Suppressor macrophage (primary cell): ENCODE results near the gene ARRDC1.
A peak's percentile ranks its signal among the peaks of the same experiment; 100 is the strongest.

ENCODE experiments used
- DNase-seq, 4 experiments: peaks; one replicate each; pipeline ENCODE4 v3.0.0-alpha.2; 2020 to 2022

The ARRDC1 gene

GRCh38 chr9:137640862-137641261 lies 35.4 kb downstream of the ARRDC1 start:
- no peak for DNase-seq

GRCh38 chr9:137642118-137642601 lies 36.7 kb downstream of the ARRDC1 start:
- no peak for DNase-seq

- no peak for DNase-seq
Observed at GRCh38 chr9:137642892-137643291, 37.4 kb downstream of the ARRDC1 start.

GRCh38 chr9:137643921-137644320 lies 38.4 kb downstream of the ARRDC1 start:
- DNase-seq: no peak

- no peak for DNase-seq
Observed at GRCh38 chr9:137645211-137645610, 39.7 kb downstream of the ARRDC1 start.

- no peak for DNase-seq
Observed at GRCh38 chr9:137646341-137646740, 40.9 kb downstream of the ARRDC1 start.

GRCh38 chr9:137647096-137647714 lies 41.7 kb downstream of the ARRDC1 start:
- DNase-seq: peak; percentile 17 to 55 (median 41)

- no peak for DNase-seq
Observed at GRCh38 chr9:137648396-137648795, 42.9 kb downstream of the ARRDC1 start.

GRCh38 chr9:137649553-137649952 lies 44.1 kb downstream of the ARRDC1 start:
- no peak for DNase-seq

GRCh38 chr9:137650259-137650658 lies 44.8 kb downstream of the ARRDC1 start:
- DNase-seq: no peak

- DNase-seq: no peak
Observed at GRCh38 chr9:137650779-137651178, 45.3 kb downstream of the ARRDC1 start.

- DNase-seq: no peak
Observed at GRCh38 chr9:137656416-137656815, 50.9 kb downstream of the ARRDC1 start.

GRCh38 chr9:137657606-137658005 lies 52.1 kb downstream of the ARRDC1 start:
- no peak for DNase-seq

- peak in 1 of 4 experiments; percentile 22 for DNase-seq
Observed at GRCh38 chr9:137658781-137659180, 53.3 kb downstream of the ARRDC1 start.

GRCh38 chr9:137660144-137660543 lies 54.7 kb downstream of the ARRDC1 start:
- peak; percentile 25 to 72 (median 59) for DNase-seq

- DNase-seq: no peak
Observed at GRCh38 chr9:137663584-137663983, 58.1 kb downstream of the ARRDC1 start.

- DNase-seq: no peak
Observed at GRCh38 chr9:137664676-137665075, 59.2 kb downstream of the ARRDC1 start.
